Lung (tissue), 12 donors: ENCODE results near the gene KIAA1671. TPM values are rescaled to one million over a fixed set of nuclear protein-coding genes. Genes with fewer than 3 reads are reported as not detected.

ENCODE experiments used
- ATAC-seq: fragments of 200-7000 bp; cut with Tn5 transposase; one replicate; pipeline ENCODE4 v1.9.1; 2020; ENCODE audit warnings: moderate number of reproducible peaks; ENCODE audit not compliant: insufficient read depth, low FRiP score
- DNase-seq, 3 donors: peaks; one replicate each; pipeline ENCODE4 v3.0.0-alpha.2; 2013 to 2017
- H3K27ac ChIP-seq, 2 donors: one replicate each; pipeline ENCODE4 v1.5.1; 2013; ENCODE audit warnings: mild to moderate bottlenecking in 2 of 2, moderate library complexity in 2 of 2, control low read depth in 1 of 2, inconsistent platforms in 1 of 2, low read depth in 1 of 2, low read length in 1 of 2
- H3K27me3 ChIP-seq, 3 donors: one replicate each; pipeline ENCODE4 v1.5.1; 2013; ENCODE audit warnings: low read length in 2 of 3; ENCODE audit not compliant: control insufficient read depth in 3 of 3, insufficient read depth in 3 of 3
- H3K36me3 ChIP-seq, 4 donors: one replicate each; pipeline ENCODE4 v1.5.1; 2013; ENCODE audit warnings: low read length in 4 of 4, mild to moderate bottlenecking in 1 of 4, moderate library complexity in 1 of 4; ENCODE audit not compliant: control insufficient read depth in 4 of 4, insufficient read depth in 4 of 4
- H3K4me1 ChIP-seq, 5 donors: one replicate each; pipeline ENCODE4 v1.5.1; 2013; ENCODE audit warnings: low read length in 5 of 5, mild to moderate bottlenecking in 2 of 5, moderate library complexity in 1 of 5; ENCODE audit not compliant: control insufficient read depth in 5 of 5, insufficient read depth in 5 of 5
- H3K4me3 ChIP-seq: one replicate; pipeline ENCODE4 v1.5.1; 2013; ENCODE audit warnings: mild to moderate bottlenecking, control low read depth, moderate library complexity
- H3K9ac ChIP-seq, 2 donors: one replicate each; pipeline ENCODE4 v1.5.1; 2013; ENCODE audit warnings: low read length in 2 of 2, control low read depth in 1 of 2; ENCODE audit not compliant: insufficient read depth in 1 of 2
- H3K9me3 ChIP-seq, 4 donors: one replicate each; pipeline ENCODE4 v1.5.1; 2013; ENCODE audit warnings: low read length in 3 of 4, mild to moderate bottlenecking in 1 of 4, moderate library complexity in 1 of 4; ENCODE audit not compliant: control insufficient read depth in 4 of 4, insufficient read depth in 3 of 4
- WGBS, 2 donors: extraction: QIAGEN DNeasy Blood & Tissue Kit; methylation state at CpG; one replicate each; pipeline ENCODE4 v1.1.7; 2013; 5-methylcytosine and 5-hydroxymethylcytosine counted together
- polyA plus RNA-seq, 2 donors: library from polyadenylated mRNA; stranded (reverse); fragments of 200-250 nt; gene quantifications; one replicate each; pipeline ENCODE4 v1.2.1, GENCODE V29; 2013
- total RNA-seq, 2 donors: library from RNA; depleted of rRNA in 1 of 2; stranded (reverse); fragments of >200 nt in 1 of 2; gene quantifications; one replicate each; pipeline ENCODE4 v1.2.1, GENCODE V29; 2014 to 2021
- TF ChIP-seq, protein P1 (sequence below): IDR thresholded peaks from 2 replicates; pipeline ENCODE4 v1.5.1; 2012; ENCODE audit warnings: mild to moderate bottlenecking; ENCODE audit errors: control extremely low read depth, extremely low read depth
- donor health status: control.
- donor health status: control.
- donor health status: Bipolar disorder and iron deficiency.
- donor health status: healthy.
- donor health status: DM: yes; HTN: yes; CAD: no.

Gene KIAA1671
- total and polyA plus RNA-seq, 4 donors, result 7.6 to 44.6 (median 24.0) TPM

DNA sequence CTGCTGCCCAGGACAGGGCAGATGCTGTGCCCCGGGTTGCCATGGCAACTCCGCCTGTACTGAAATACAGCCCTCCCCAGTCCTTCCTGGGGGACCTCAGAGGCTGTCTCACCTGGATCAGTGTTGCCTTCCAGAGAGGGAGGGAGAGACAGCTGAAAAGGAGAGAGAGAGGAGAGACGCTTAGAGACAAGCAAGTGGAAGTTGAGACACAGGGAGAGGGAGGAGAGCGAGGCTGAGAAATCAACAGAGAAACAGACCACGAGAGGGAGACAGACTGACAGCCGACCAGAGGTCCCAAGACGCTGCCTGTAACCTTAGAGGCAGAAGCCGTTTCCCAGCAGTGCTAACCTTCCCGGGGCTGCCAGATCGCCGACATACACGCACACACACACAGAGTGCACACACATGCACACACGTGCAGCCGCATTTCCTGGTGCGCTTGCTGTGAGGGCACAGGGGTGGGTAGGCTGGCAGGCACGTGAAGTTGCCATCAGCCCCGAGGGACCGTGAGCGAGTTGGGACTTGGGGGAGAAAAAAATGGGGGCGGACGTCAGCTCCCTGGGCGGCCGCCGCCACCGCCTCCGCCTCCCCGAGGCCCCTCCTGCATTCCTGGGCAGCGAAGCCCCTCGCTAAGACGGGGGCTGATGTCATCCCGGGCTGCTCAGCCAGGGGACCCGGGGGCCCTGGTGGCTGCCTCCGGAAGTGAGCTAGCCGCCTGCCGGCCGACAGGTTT is 158.5 kb downstream of the KIAA1671 start:
- 0 to 1% methylated on average over 35 to 36 of the region's 36 CpGs for WGBS, 2 donors
- Histone ChIP-seq H3K27me3 (peaks cover 0 to 6% (median 2%) of the 10 kb centered on the region in 3 donors), H3K9ac (peak overlapping the region in 1 of 2 donors; percentile 8), H3K4me1 (peaks cover 0 to 18% (median 0%) of the 10 kb centered on the region in 5 donors), H3K4me3 (peak overlapping the region; percentile 5), H3K9me3 (peaks cover 0 to 6% (median 0%) of the 10 kb centered on the region in 4 donors), H3K36me3 (no peaks in the 10 kb centered on the region), H3K27ac (peak overlapping the region in 1 of 2 donors; percentile 84)
- DNase-seq (peak; percentile 79 to 87 (median 83)), ATAC-seq (peak; percentile 44)
- TF ChIP-seq, protein P1, sequence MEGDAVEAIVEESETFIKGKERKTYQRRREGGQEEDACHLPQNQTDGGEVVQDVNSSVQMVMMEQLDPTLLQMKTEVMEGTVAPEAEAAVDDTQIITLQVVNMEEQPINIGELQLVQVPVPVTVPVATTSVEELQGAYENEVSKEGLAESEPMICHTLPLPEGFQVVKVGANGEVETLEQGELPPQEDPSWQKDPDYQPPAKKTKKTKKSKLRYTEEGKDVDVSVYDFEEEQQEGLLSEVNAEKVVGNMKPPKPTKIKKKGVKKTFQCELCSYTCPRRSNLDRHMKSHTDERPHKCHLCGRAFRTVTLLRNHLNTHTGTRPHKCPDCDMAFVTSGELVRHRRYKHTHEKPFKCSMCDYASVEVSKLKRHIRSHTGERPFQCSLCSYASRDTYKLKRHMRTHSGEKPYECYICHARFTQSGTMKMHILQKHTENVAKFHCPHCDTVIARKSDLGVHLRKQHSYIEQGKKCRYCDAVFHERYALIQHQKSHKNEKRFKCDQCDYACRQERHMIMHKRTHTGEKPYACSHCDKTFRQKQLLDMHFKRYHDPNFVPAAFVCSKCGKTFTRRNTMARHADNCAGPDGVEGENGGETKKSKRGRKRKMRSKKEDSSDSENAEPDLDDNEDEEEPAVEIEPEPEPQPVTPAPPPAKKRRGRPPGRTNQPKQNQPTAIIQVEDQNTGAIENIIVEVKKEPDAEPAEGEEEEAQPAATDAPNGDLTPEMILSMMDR, result peak; percentile 52

DNA sequence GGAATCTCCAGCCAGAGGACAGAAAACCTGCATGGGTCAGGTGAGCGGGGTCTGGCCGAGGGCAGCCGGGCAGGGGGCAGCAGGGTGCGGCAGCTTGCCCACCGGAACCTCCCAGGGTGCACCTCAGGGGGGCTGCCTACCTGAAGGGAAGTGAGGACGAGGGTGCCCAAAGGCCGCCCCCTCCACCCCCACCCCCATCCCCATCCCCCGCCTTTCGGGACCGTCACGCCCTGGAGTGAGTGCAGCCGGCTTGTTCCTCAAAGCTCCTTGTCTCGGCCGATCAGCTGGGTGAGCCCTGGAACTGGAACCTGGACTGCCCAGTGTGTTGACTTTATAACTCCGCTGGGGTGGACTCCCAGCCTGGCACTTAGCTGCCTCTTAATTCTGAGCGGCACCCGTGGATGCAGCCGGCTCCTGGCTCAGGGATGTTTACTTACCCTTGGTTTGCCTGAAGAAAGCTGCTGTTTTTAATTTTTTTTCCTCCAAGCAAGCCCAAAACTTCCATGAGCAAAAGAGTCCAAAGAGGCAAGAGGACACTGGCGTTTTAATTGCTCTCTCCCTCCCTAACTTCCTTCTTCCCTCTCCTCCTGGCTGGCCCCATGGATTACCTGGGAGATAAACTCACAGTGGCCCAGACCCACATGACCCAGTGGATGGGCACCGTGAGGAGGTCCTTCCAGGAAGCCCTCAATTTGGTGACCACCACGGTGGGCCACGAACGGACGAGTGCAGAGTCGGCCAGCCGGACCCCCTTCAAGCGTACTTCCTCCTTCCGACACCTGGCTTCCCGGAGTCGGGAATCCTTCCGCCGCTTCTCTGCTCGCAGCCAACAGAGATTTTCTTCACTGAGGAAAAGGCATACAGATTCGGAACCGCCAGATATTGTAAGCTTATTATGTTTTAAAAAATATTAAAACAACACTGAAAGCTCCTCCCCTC is 159.3 kb downstream of the KIAA1671 start:
- TF ChIP-seq, protein P1, result no peak
- Histone ChIP-seq H3K36me3 (no peaks in the 10 kb centered on the region), H3K9ac (peak overlapping the region in 1 of 2 donors; percentile 53), H3K9me3 (peaks cover 0 to 5% (median 0%) of the 10 kb centered on the region in 4 donors), H3K4me3 (peak overlapping the region; percentile 22), H3K27me3 (peaks cover 0 to 6% (median 2%) of the 10 kb centered on the region in 3 donors), H3K27ac (peak overlapping the region in 1 of 2 donors; percentile 92), H3K4me1 (peaks cover 0 to 18% (median 0%) of the 10 kb centered on the region in 5 donors)
- DNase-seq (peak; percentile 37 to 63 (median 55)), ATAC-seq (peak; percentile 39)
- 13 to 20% methylated on average over 33 to 35 of the region's 35 CpGs for WGBS, 2 donors

GRCh38 chr22:25112538-25113253 is 160.2 kb downstream of the KIAA1671 start:
- H3K27me3 ChIP-seq, result peaks cover 0 to 6% (median 2%) of the 10 kb centered on the region in 3 donors
- H3K36me3 ChIP-seq, result no peaks in the 10 kb centered on the region
- peak overlapping the region in 1 of 2 donors; percentile 53 for H3K9ac ChIP-seq
- peak in 1 of 3 donors; percentile 14 for DNase-seq
- peaks cover 0 to 5% (median 0%) of the 10 kb centered on the region in 4 donors for H3K9me3 ChIP-seq
- peaks cover 0 to 18% (median 0%) of the 10 kb centered on the region in 5 donors for H3K4me1 ChIP-seq
- peak overlapping the region; percentile 3 for H3K4me3 ChIP-seq
- H3K27ac ChIP-seq, result peak overlapping the region; percentile 22 to 92
- WGBS, 2 donors, result 52 to 72% methylated on average over 20 of the region's 20 CpGs
- TF ChIP-seq, protein P1, result no peak
- no peak for ATAC-seq
